WTC11 (cell line): ENCODE results near the gene USH1G. TPM values are rescaled to one million over a fixed set of nuclear protein-coding genes. Genes with fewer than 3 reads are reported as not detected.

Source experiments
- ATAC-seq: fragments of 200-7000 bp; cut with Tn5 transposase; 2 replicates; pipeline ENCODE4 v1.10.0; 2021; ENCODE audit warnings: mild to moderate bottlenecking, moderate library complexity
- CTCF ChIA-PET: fragments of 300-600 bp; sonication (Branson Sonifier 250); formaldehyde crosslinking; loops from one replicate; lab custom pipeline; 2021; ENCODE audit warnings: antibody characterized with exemption; lab: Charles Lee
- POLR2A ChIA-PET: fragments of 350-600 bp; sonication (Branson Sonifier 250); formaldehyde crosslinking; loops from one replicate; lab custom pipeline; 2021; ENCODE audit warnings: antibody characterized with exemption; lab: Charles Lee
- DNase-seq: peaks from one replicate; pipeline ENCODE4 v3.0.0; 2021; ENCODE audit warnings: low spot score
- H3K27ac Mint-ChIP-seq: 2 replicates; pipeline ENCODE4 v1.8.0; 2021; ENCODE audit warnings: mixed read lengths
- H3K27me3 Mint-ChIP-seq: 2 replicates; pipeline ENCODE4 v1.8.0; 2021; ENCODE audit warnings: low read depth, mild to moderate bottlenecking, moderate library complexity, mixed read lengths
- H3K36me3 Mint-ChIP-seq: 2 replicates; pipeline ENCODE4 v1.8.0; 2021; ENCODE audit warnings: mixed read lengths
- H3K4me1 Mint-ChIP-seq: 2 replicates; pipeline ENCODE4 v1.8.0; 2022; ENCODE audit warnings: mixed read lengths
- H3K4me3 Mint-ChIP-seq: 2 replicates; pipeline ENCODE4 v1.8.0; 2021; ENCODE audit warnings: mild to moderate bottlenecking, moderate library complexity, mixed read lengths
- H3K9me3 Mint-ChIP-seq: 2 replicates; pipeline ENCODE4 v1.8.0; 2021; ENCODE audit warnings: mixed read lengths
- AR ChIP-seq: fragments of 250-450 bp; sonication (Bioruptor Pico); IDR thresholded peaks from 2 replicates; pipeline ENCODE4 v1.9.0; 2021; ENCODE audit warnings: mild to moderate bottlenecking
- ATF2 ChIP-seq: sonication (generic); formaldehyde crosslinking; IDR thresholded peaks from 2 replicates; pipeline ENCODE4 v1.8.1; 2022; ENCODE audit warnings: low read depth, missing genetic modification reagents, borderline replicate concordance
- GABPB1 ChIP-seq: sonication (generic); formaldehyde crosslinking; IDR thresholded peaks from 2 replicates; pipeline ENCODE4 v1.8.1; 2023; ENCODE audit warnings: mild to moderate bottlenecking, missing genetic modification reagents
- HMGA2 ChIP-seq: fragments of 250-450 bp; sonication (Bioruptor Pico); IDR thresholded peaks from 2 replicates; pipeline ENCODE4 v1.4.0; 2021; ENCODE audit warnings: mild to moderate bottlenecking, moderate library complexity
- HMGXB4 ChIP-seq: sonication (generic); formaldehyde crosslinking; IDR thresholded peaks from 2 replicates; pipeline ENCODE4 v1.8.1; 2023; ENCODE audit warnings: mild to moderate bottlenecking, moderate library complexity, missing genetic modification reagents
- KAT7 ChIP-seq: sonication (generic); formaldehyde crosslinking; IDR thresholded peaks from 2 replicates; pipeline ENCODE4 v1.8.1; 2023; ENCODE audit warnings: missing genetic modification reagents, mild to moderate bottlenecking, borderline replicate concordance
- MAX ChIP-seq: sonication (generic); formaldehyde crosslinking; IDR thresholded peaks from 2 replicates; pipeline ENCODE4 v1.8.0; 2022; ENCODE audit warnings: mild to moderate bottlenecking, missing genetic modification reagents
- NFYB ChIP-seq: sonication (generic); formaldehyde crosslinking; conservative IDR thresholded peaks from 2 replicates; pipeline ENCODE4 v1.8.0; 2022; ENCODE audit warnings: low read depth, missing genetic modification reagents
- RELA ChIP-seq: sonication (generic); formaldehyde crosslinking; IDR thresholded peaks from 2 replicates; pipeline ENCODE4 v1.8.1; 2022; ENCODE audit warnings: missing genetic modification reagents, mild to moderate bottlenecking, borderline replicate concordance
- RORB ChIP-seq: fragments of 250-450 bp; sonication (Bioruptor Pico); IDR thresholded peaks from 2 replicates; pipeline ENCODE4 v1.9.0; 2021; ENCODE audit warnings: mild to moderate bottlenecking
- SMAD4 ChIP-seq: sonication (generic); formaldehyde crosslinking; IDR thresholded peaks from 2 replicates; pipeline ENCODE4 v1.8.0; 2022; ENCODE audit warnings: mild to moderate bottlenecking, missing genetic modification reagents
- STAT6 ChIP-seq: sonication (generic); formaldehyde crosslinking; conservative IDR thresholded peaks from 2 replicates; pipeline ENCODE4 v1.8.1; 2023; ENCODE audit warnings: mild to moderate bottlenecking, low read depth, missing genetic modification reagents, moderate library complexity
- USF1 ChIP-seq: sonication (generic); formaldehyde crosslinking; IDR thresholded peaks from 2 replicates; pipeline ENCODE4 v1.8.0; 2022; ENCODE audit warnings: mild to moderate bottlenecking, missing genetic modification reagents
- ZNF232 ChIP-seq: sonication (generic); formaldehyde crosslinking; IDR thresholded peaks from 2 replicates; pipeline ENCODE4 v1.8.0; 2022; ENCODE audit warnings: mild to moderate bottlenecking, missing genetic modification reagents
- ZNF396 ChIP-seq: fragments of 250-450 bp; sonication (Bioruptor Pico); IDR thresholded peaks from 2 replicates; pipeline ENCODE4 v1.8.0; 2021; ENCODE audit warnings: mild to moderate bottlenecking, moderate library complexity, borderline replicate concordance
- ZNF416 ChIP-seq: fragments of 250-450 bp; sonication (Bioruptor Pico); IDR thresholded peaks from 2 replicates; pipeline ENCODE4 v1.9.0; 2021; ENCODE audit warnings: mild to moderate bottlenecking, inconsistent platforms
- ZNF423 ChIP-seq: fragments of 250-450 bp; sonication (Bioruptor Pico); IDR thresholded peaks from 2 replicates; pipeline ENCODE4 v2.1.2; 2022; ENCODE audit warnings: mild to moderate bottlenecking, moderate library complexity
- ZNF512 ChIP-seq: sonication (generic); formaldehyde crosslinking; IDR thresholded peaks from 2 replicates; pipeline ENCODE4 v1.8.1; 2022; ENCODE audit warnings: missing genetic modification reagents, borderline replicate concordance
- total RNA-seq: library from RNA; stranded (reverse); gene quantifications from 3 replicates; pipeline ENCODE4 v1.2.3, GENCODE V29; 2021

Gene USH1G
- total RNA-seq, 1 experiment from 2014 or later: 1.9 TPM

GRCh38 chr17:74945543-74945942, 22.5 kb upstream of the USH1G start (continued):
- TF ChIP-seq RORB (no peak), ZNF396 (CRISPR knock-in tag) (no peak)

GRCh38 chr17:74943808-74944522, 20.9 kb upstream of the USH1G start:
- ChIA-PET CTCF (interaction anchor here (1.1 to 5.9 kb wide), 5 partner anchors 14 to 153 kb away, joined by 3 to 56 read pairs (median 3); no protein-coding TSS in a partner anchor), POLR2A (interaction anchor here (0.6 kb wide), 1 partner anchor 827 kb away, joined by 5 read pairs; no protein-coding TSS in a partner anchor)
- Mint-ChIP-seq H3K4me3 (no peak overlapping the region), H3K27me3 (peaks cover 15% of the 10 kb centered on the region), H3K36me3 (no peaks in the 10 kb centered on the region), H3K27ac (no peak overlapping the region; the same call in 1 of the 2 replicates), H3K9me3 (no peaks in the 10 kb centered on the region), H3K4me1 (peaks cover 17% of the 10 kb centered on the region)
- DNase-seq: peak; percentile 46
- no peak for TF ChIP-seq ZNF416 (CRISPR knock-in tag)
- TF ChIP-seq ZNF423 (CRISPR knock-in tag): peak; percentile 14; the same call in 1 of the 2 replicates
- no peak for TF ChIP-seq MAX (CRISPR knock-in tag)
- no peak; the same call in 1 of the 2 replicates for ATAC-seq

GRCh38 chr17:74941128-74941725, 18.2 kb upstream of the USH1G start:
- H3K36me3 Mint-ChIP-seq: no peaks in the 10 kb centered on the region
- CTCF ChIA-PET: no interaction called here
- POLR2A ChIA-PET: no interaction called here
- ATAC-seq: no peak
- H3K27me3 Mint-ChIP-seq: peaks cover 40% of the 10 kb centered on the region
- H3K9me3 Mint-ChIP-seq: no peaks in the 10 kb centered on the region
- no peak overlapping the region for H3K4me3 Mint-ChIP-seq
- no peak overlapping the region for H3K27ac Mint-ChIP-seq
- peaks cover 17% of the 10 kb centered on the region for H3K4me1 Mint-ChIP-seq
- no peak for DNase-seq
- TF ChIP-seq SMAD4 (CRISPR knock-in tag) (no peak), GABPB1 (CRISPR knock-in tag) (no peak), ATF2 (CRISPR knock-in tag) (no peak), KAT7 (no peak), HMGA2 (CRISPR knock-in tag) (no peak), ZNF232 (CRISPR knock-in tag) (no peak), USF1 (no peak), NFYB (no peak), AR (no peak), RELA (CRISPR knock-in tag) (no peak), STAT6 (no peak), ZNF512 (CRISPR knock-in tag) (no peak), HMGXB4 (CRISPR knock-in tag) (no peak)
